SHP77 (cell line): ENCODE measurements around the gene SPATS1.
"Not testable (repeated sequence)": the region's sequence is repeated elsewhere in the genome, so short reads cannot be mapped to it uniquely, and the experiment has no call there.

Source experiments
- DNase-seq, 2 experiments: peaks; one replicate each; lab custom pipeline; 2025; lab: John Stamatoyannopoulos, UW

The SPATS1 gene

GRCh38 chr6:44311767-44312166 lies 30.7 kb upstream of the SPATS1 start:
- DNase-seq, result no peak

- DNase-seq, result peak; percentile 82 to 83
Observed at GRCh38 chr6:44312901-44313788, 29.3 kb upstream of the SPATS1 start, which contains the start of gene AARS2. Gene AARS2, minus strand, starts transcription at chr6:44313347. Its CDS starts 24 bp downstream, at chr6:44313323.

GRCh38 chr6:44314657-44315056 lies 27.8 kb upstream of the SPATS1 start:
- DNase-seq, result not testable (repeated sequence)

- DNase-seq, result no peak
Observed at GRCh38 chr6:44315516-44315915, 26.9 kb upstream of the SPATS1 start.

GRCh38 chr6:44315951-44316350 lies 26.5 kb upstream of the SPATS1 start:
- no peak for DNase-seq

- no peak for DNase-seq
Observed at GRCh38 chr6:44316481-44316880, 26.0 kb upstream of the SPATS1 start.

GRCh38 chr6:44317136-44317631 lies 25.3 kb upstream of the SPATS1 start:
- DNase-seq, result not testable (repeated sequence)

- DNase-seq, result no peak
Observed at GRCh38 chr6:44321210-44321609, 21.2 kb upstream of the SPATS1 start.

- no peak for DNase-seq
Observed at GRCh38 chr6:44327096-44327495, 15.4 kb upstream of the SPATS1 start.

- DNase-seq, result no peak
Observed at GRCh38 chr6:44327760-44328159, 14.7 kb upstream of the SPATS1 start.

GRCh38 chr6:44328203-44328602 lies 14.2 kb upstream of the SPATS1 start:
- DNase-seq, result not testable (repeated sequence)

- no peak for DNase-seq
Observed at GRCh38 chr6:44329858-44330257, 12.6 kb upstream of the SPATS1 start.

GRCh38 chr6:44332585-44332984 lies 9.9 kb upstream of the SPATS1 start:
- DNase-seq, result no peak

- no peak for DNase-seq
Observed at GRCh38 chr6:44333273-44333919, 9.1 kb upstream of the SPATS1 start.

- DNase-seq, result no peak
Observed at GRCh38 chr6:44333942-44334341, 8.5 kb upstream of the SPATS1 start.

GRCh38 chr6:44335631-44336030 lies 6.8 kb upstream of the SPATS1 start:
- no peak for DNase-seq

GRCh38 chr6:44338228-44339122 lies 4.0 kb upstream of the SPATS1 start:
- peak; percentile 58 to 74 for DNase-seq

- no peak for DNase-seq
Observed at GRCh38 chr6:44339301-44339700, 3.1 kb upstream of the SPATS1 start.

- DNase-seq, result no peak
Observed at GRCh38 chr6:44339763-44340625, 2.5 kb upstream of the SPATS1 start.

GRCh38 chr6:44341095-44341890 lies 1.2 kb upstream of the SPATS1 start:
- no peak for DNase-seq
